Measurements from ENCODE around the gene ATXN2.
A peak's percentile ranks its signal among the peaks of the same experiment; 100 is the strongest.
"Not testable (repeated sequence)": the region's sequence is repeated elsewhere in the genome, so short reads cannot be mapped to it uniquely, and the experiment has no call there.

ATXN2 gene

GRCh38 chr12:111600205-111600642, 1.1 kb upstream of the ATXN2 start:
- no peak for DNase-seq

DNA sequence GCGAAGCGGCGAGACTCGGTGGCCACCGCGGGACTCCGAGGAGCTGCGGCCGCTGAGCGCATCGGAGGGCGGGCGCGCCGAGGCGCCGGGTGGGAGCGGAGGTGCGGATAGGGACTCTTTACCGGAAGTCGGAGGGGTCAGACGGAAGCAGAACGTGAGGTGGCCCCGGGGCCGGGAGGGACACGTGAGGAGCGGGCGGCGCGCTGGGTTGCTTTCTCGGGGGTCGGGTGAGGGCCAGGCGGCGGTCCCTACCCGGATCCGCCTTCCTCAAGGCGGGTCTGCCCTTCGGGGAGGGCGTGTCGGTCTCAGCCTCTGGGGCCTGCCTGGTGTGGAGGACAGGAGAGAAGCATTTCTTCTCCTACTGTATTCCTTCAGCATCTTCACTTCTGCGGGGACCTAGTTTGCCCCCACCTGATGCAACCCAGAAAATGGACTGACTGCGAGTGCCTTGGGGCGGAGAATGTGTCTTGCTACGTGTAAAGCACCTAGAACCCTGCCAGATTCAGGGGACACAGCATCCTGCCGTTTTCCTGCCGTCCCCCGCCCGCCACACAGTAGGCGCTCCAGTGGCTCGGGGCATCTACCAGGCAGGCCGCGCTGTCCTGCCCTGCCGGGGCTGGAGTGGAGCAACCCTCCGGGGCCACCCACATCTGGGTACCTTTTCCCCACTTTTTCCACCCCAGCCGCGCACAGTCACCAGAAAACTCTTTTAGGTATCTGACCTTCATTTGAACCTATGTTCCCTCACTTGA, 514 bp upstream of the ATXN2 start:
- peak; percentile 89 for DNase-seq

GRCh38 chr12:111597831-111598636, 1.1 kb downstream of the ATXN2 start:
- DNase-seq = peak; percentile 31

DNA sequence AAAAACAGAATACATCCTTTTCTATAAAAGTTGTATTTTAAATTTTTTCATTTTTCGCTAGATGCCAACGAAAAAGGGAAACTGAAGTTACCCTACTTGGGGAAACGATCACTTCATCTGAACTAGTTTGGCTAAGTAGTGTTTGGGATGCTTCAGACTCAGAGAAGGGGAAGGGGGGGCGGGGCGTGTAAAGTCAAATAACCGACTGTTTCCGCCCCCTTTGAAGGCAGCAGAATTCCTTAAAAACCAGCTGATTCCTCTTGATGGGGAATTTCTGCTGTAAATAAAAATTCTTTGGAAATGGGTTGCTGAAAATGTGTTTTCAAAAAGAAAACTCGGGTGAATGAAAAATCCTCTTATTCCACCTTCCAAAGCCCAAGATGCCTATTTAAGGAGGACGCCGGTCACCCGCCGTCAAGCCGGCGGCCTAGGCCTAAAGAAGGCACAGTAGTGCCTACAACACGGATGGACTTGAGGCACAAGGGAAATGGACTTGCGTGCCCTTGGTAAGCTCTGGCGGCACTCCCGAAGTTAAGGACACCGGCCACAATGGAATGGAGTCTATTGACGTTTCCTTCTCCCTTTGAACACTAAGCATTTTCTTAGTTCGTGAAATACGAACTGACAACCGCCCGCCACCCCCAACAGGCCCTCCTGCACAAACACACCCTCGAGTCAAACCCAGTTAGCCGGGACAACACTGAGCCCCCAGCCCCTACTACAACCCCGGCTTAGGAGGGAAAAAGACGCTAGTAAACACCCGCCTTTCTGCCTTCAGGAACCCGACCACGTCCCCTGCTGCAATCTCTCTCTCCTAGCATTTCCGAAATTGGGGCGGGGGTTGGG, 1.9 kb downstream of the ATXN2 start:
- DNase-seq = peak; percentile 22

DNA sequence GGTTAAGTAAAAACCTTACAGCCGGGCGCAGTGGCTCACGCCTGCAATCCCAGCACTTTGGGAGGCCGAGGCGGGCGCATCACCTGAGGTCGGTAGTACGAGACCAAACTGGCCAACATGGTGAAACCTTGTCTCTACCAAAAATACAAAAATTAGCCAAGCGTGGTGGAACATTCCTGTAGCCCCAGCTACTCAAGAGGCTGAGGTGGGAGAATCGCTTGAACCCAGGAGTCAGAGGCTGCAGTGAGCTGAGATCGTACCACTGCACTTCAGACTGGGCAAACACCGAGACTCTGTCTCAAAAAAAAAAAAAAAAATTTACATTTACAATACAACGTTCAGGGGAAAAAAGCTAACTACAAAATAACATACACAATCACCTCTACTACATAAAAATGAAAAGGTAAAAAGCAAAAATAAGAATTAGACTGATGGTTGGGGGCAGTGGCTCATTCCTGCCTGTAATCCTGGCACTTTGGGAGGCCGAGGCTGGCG, 3.7 kb downstream of the ATXN2 start:
- not testable (repeated sequence) for DNase-seq

- DNase-seq = not testable (repeated sequence)
Observed at GRCh38 chr12:111591399-111592010, 7.6 kb downstream of the ATXN2 start.

- DNase-seq = no peak
Observed at GRCh38 chr12:111590552-111590951, 8.6 kb downstream of the ATXN2 start.

GRCh38 chr12:111589601-111590000, 9.5 kb downstream of the ATXN2 start:
- DNase-seq = no peak

- DNase-seq = no peak
Observed at GRCh38 chr12:111588010-111588409, 11.1 kb downstream of the ATXN2 start.

GRCh38 chr12:111586986-111587385, 12.1 kb downstream of the ATXN2 start:
- DNase-seq = no peak

- no peak for DNase-seq
Observed at GRCh38 chr12:111585690-111586089, 13.4 kb downstream of the ATXN2 start.

- DNase-seq = no peak
Observed at GRCh38 chr12:111584959-111585358, 14.2 kb downstream of the ATXN2 start.

GRCh38 chr12:111583506-111583905, 15.6 kb downstream of the ATXN2 start:
- DNase-seq = not testable (repeated sequence)

GRCh38 chr12:111582133-111582747, 16.9 kb downstream of the ATXN2 start:
- no peak for DNase-seq

GRCh38 chr12:111581434-111582132, 17.5 kb downstream of the ATXN2 start:
- no peak for DNase-seq

GRCh38 chr12:111580737-111581136, 18.4 kb downstream of the ATXN2 start:
- DNase-seq = no peak

DNA sequence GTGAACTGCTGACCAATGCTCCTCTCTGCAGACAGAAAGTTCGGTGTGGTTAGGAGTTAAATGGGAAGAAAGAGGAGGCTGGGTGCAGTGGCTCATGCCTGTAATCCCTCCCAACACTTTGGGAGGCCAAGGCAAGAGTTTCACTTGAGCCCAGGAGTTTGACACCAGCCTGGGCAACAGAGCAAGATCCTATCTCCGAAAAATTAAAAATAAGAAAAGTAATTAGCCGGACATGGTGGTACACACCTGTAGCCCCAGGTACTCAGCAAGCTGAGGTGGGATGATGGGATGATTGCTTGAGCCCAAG, 19.0 kb downstream of the ATXN2 start:
- DNase-seq = no peak

DNA sequence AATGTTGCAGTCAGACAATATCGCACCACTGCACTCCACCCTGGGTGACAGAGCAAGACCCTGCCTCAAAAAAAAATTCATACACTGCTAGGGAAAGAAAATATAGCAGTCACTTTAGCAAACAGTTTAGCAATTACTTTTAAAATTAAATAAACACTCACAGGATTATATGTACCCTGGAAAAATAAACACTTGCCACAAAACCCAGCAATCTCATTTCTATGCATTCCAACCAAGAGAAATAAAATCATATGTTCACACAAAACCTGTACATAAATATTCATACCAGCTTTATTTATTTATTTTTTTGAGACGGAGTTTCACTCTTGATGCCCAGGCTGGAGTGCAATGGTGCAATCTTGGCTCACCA, 20.2 kb downstream of the ATXN2 start:
- DNase-seq = no peak

DNA sequence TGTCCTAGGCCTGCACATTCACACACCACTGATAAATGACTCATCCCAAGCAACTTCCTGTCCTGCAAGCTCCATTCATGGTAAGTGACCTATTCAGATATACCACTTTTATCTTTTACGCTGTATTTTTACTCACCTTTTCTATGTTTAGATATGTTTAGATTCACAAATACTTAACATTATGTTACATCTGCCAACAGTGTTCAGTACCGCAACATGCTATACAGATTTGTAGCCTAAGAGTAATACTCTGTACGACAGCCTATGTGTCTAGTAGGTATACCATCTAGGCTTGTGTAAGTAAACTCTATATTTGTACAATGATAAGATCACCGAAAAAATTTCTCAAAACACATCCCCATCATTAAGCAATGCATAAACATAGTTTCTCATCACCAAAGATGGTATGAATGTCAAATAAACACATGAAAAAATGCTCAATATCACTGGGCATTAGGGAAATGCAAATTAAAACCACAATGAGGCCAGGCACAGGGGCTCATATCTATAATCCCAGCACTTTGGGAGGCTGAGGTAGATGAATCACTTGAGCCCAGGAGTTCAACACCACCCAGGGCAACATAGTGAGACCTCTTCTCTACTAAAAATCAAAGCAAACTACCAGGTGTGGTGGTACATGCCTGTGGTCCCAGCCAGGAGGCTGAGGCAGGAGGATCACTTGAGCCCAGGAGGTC, 20.7 kb downstream of the ATXN2 start:
- no peak for DNase-seq

- no peak for DNase-seq
Observed at GRCh38 chr12:111574797-111575443, 24.2 kb downstream of the ATXN2 start.

- DNase-seq = no peak
Observed at GRCh38 chr12:111573476-111573875, 25.6 kb downstream of the ATXN2 start.
